Measurements from ENCODE around the gene NFKBIL1. TPM values are rescaled to one million over a fixed set of nuclear protein-coding genes. Genes with fewer than 3 reads are reported as not detected.

Gene NFKBIL1
- total and polyA plus RNA-seq, 2 experiments from 2014 or later = 9.6 to 12.3 TPM

DNA sequence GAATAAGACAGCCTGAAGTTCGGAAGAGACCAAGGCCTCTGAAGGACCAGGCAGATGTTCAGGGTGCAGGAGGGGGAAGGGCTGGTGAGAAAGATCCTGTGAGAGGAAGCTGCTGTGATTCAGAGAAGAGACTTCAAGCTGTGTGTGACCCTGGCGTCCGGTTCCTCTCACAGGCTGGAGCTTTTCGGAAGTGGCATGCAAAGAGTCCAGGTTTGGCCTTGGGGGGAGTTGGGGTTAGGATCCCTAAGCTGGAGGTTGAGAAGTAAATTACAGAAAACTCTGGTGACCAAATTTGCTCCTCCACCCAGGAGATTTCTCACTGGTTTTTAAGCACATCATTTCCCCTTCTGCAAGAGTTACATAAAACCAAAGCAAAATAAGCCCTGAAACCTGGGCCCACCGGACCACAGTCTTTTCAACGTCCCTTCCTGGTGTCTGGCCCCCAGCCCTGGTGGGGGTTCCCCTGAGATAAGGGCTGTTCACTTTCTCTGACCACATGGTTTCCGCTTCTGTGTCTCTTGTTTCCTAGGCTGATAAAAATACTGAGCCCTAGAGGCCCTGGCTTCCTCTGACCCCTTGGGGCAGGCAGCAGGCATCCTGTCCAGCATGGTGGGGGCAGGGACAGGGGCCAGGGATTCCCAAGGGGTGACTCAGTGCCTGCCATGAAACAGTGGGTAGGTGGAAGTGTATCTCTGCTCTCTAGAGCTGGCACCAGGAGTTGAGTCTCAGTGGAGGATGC is 12.7 kb downstream of the NFKBIL1 start:
- H2AFZ ChIP-seq = no peak overlapping the region
- H3K4me1 Mint-ChIP-seq = peaks cover 18% of the 10 kb centered on the region
- TF ChIP-seq, protein P1, sequence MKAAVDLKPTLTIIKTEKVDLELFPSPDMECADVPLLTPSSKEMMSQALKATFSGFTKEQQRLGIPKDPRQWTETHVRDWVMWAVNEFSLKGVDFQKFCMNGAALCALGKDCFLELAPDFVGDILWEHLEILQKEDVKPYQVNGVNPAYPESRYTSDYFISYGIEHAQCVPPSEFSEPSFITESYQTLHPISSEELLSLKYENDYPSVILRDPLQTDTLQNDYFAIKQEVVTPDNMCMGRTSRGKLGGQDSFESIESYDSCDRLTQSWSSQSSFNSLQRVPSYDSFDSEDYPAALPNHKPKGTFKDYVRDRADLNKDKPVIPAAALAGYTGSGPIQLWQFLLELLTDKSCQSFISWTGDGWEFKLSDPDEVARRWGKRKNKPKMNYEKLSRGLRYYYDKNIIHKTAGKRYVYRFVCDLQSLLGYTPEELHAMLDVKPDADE (IDR thresholded peaks at IDR 0.05) = no peak
- H3K4me3 ChIP-seq = no peak overlapping the region
- no peaks in the 10 kb centered on the region for H4K20me1 ChIP-seq (replicated peaks; ENCODE audit: insufficient read depth)
- no peak overlapping the region for H3K27ac ChIP-seq (ENCODE audit: low read depth)
- no peak overlapping the region for H3K4me2 ChIP-seq
- H3K79me2 ChIP-seq (replicated peaks; ENCODE audit: insufficient read depth) = no peaks in the 10 kb centered on the region
- no peak overlapping the region; the same call in 2 of the 3 replicates for H3K4me3 Mint-ChIP-seq
- 0 out of 2 replicates have a peak, but pooled peaks cover 2% of the 10 kb centered on the region for H3F3A ChIP-seq (replicated peaks; ENCODE audit: low read depth)
- no peaks in the 10 kb centered on the region for H3K9me2 ChIP-seq (ENCODE audit: insufficient read depth)
- no peak overlapping the region for H3K27ac Mint-ChIP-seq
- peaks cover 3% of the 10 kb centered on the region for H3K27me3 Mint-ChIP-seq (ENCODE audit: insufficient read depth, low read depth, poor library complexity)
- H3K36me3 Mint-ChIP-seq (ENCODE audit: low read depth) = peaks cover 25% of the 10 kb centered on the region
- H3K36me3 ChIP-seq (ENCODE audit: insufficient read depth) = no peaks in the 10 kb centered on the region
- H3K4me1 ChIP-seq (ENCODE audit: insufficient read depth) = peaks cover 3% of the 10 kb centered on the region; the same call in 1 of the 2 replicates
- no peaks in the 10 kb centered on the region; the same call in 2 of the 3 replicates for H3K9me3 Mint-ChIP-seq
- ATAC-seq (peak; percentile 40; the same call in 2 of the 3 replicates), DNase-seq (ENCODE audit: low spot score) (peak; percentile 15)
- no peaks in the 10 kb centered on the region for H3K27me3 ChIP-seq (ENCODE audit: insufficient read depth)

DNA sequence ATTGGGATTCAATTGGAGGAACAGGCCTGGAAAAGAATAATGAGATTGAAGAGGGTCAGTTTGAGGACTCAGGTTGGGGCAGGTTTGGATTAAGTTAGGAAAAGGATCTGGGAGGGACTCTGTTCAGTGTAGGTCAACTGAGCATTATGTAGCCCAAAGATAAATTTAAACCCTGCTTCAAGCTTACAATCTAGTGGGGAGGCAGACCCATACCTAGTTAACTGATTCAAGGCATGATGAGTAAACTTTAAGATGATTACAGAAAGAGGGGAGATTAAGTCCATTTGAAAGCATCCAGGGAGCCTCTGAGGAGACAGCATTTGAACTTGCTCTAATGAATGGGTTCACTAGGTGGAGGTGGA is 13.3 kb downstream of the NFKBIL1 start:
- Mint-ChIP-seq H3K27me3 (ENCODE audit: insufficient read depth, low read depth, poor library complexity) (peaks cover 3% of the 10 kb centered on the region), H3K4me3 (no peak overlapping the region), H3K27ac (no peak overlapping the region), H3K9me3 (no peaks in the 10 kb centered on the region; the same call in 2 of the 3 replicates), H3K36me3 (ENCODE audit: low read depth) (peaks cover 25% of the 10 kb centered on the region), H3K4me1 (peaks cover 18% of the 10 kb centered on the region)
- H3K4me2 ChIP-seq = no peak overlapping the region
- H3K79me2 ChIP-seq (replicated peaks; ENCODE audit: insufficient read depth) = no peaks in the 10 kb centered on the region
- H3K4me1 ChIP-seq (ENCODE audit: insufficient read depth) = peaks cover 3% of the 10 kb centered on the region; the same call in 1 of the 2 replicates
- H3K9me2 ChIP-seq (ENCODE audit: insufficient read depth) = no peaks in the 10 kb centered on the region
- DNase-seq (ENCODE audit: low spot score) = no peak
- H3K27me3 ChIP-seq (ENCODE audit: insufficient read depth) = no peaks in the 10 kb centered on the region
- no peak overlapping the region for H3K4me3 ChIP-seq
- H2AFZ ChIP-seq = no peak overlapping the region
- no peak for ATAC-seq
- H4K20me1 ChIP-seq (replicated peaks; ENCODE audit: insufficient read depth) = no peaks in the 10 kb centered on the region
- H3K36me3 ChIP-seq (ENCODE audit: insufficient read depth) = no peaks in the 10 kb centered on the region
- H3F3A ChIP-seq (replicated peaks; ENCODE audit: low read depth) = 0 out of 2 replicates have a peak, but pooled peaks cover 2% of the 10 kb centered on the region
- TF ChIP-seq JUNB (IDR thresholded peaks at IDR 0.05; ENCODE audit: unreplicated experiment) = no peak
- TF ChIP-seq POLR2AphosphoS5 (IDR thresholded peaks at IDR 0.05; ENCODE audit: low read depth) = no peak
- TF ChIP-seq STAT1 (IDR thresholded peaks at IDR 0.05; ENCODE audit: unreplicated experiment) = no peak
- TF ChIP-seq, protein P2, sequence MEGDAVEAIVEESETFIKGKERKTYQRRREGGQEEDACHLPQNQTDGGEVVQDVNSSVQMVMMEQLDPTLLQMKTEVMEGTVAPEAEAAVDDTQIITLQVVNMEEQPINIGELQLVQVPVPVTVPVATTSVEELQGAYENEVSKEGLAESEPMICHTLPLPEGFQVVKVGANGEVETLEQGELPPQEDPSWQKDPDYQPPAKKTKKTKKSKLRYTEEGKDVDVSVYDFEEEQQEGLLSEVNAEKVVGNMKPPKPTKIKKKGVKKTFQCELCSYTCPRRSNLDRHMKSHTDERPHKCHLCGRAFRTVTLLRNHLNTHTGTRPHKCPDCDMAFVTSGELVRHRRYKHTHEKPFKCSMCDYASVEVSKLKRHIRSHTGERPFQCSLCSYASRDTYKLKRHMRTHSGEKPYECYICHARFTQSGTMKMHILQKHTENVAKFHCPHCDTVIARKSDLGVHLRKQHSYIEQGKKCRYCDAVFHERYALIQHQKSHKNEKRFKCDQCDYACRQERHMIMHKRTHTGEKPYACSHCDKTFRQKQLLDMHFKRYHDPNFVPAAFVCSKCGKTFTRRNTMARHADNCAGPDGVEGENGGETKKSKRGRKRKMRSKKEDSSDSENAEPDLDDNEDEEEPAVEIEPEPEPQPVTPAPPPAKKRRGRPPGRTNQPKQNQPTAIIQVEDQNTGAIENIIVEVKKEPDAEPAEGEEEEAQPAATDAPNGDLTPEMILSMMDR (conservative IDR thresholded peaks at IDR 0.05; ENCODE audit: low read depth in 2 of 2) = no peak
- TF ChIP-seq EZH2phosphoT487 (IDR thresholded peaks at IDR 0.05; ENCODE audit: unreplicated experiment) = no peak
- TF ChIP-seq, protein P3, sequence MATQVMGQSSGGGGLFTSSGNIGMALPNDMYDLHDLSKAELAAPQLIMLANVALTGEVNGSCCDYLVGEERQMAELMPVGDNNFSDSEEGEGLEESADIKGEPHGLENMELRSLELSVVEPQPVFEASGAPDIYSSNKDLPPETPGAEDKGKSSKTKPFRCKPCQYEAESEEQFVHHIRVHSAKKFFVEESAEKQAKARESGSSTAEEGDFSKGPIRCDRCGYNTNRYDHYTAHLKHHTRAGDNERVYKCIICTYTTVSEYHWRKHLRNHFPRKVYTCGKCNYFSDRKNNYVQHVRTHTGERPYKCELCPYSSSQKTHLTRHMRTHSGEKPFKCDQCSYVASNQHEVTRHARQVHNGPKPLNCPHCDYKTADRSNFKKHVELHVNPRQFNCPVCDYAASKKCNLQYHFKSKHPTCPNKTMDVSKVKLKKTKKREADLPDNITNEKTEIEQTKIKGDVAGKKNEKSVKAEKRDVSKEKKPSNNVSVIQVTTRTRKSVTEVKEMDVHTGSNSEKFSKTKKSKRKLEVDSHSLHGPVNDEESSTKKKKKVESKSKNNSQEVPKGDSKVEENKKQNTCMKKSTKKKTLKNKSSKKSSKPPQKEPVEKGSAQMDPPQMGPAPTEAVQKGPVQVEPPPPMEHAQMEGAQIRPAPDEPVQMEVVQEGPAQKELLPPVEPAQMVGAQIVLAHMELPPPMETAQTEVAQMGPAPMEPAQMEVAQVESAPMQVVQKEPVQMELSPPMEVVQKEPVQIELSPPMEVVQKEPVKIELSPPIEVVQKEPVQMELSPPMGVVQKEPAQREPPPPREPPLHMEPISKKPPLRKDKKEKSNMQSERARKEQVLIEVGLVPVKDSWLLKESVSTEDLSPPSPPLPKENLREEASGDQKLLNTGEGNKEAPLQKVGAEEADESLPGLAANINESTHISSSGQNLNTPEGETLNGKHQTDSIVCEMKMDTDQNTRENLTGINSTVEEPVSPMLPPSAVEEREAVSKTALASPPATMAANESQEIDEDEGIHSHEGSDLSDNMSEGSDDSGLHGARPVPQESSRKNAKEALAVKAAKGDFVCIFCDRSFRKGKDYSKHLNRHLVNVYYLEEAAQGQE (IDR thresholded peaks at IDR 0.05; ENCODE audit: unreplicated experiment) = no peak
- no peak for TF ChIP-seq CREB1 (CRISPR knock-in tag; IDR thresholded peaks at IDR 0.05; ENCODE audit: low read depth)
- TF ChIP-seq ZNF114 (CRISPR knock-in tag; IDR thresholded peaks at IDR 0.05) = no peak
- TF ChIP-seq, protein P1 (IDR thresholded peaks at IDR 0.05) = no peak
- no peak for TF ChIP-seq EZH2 (IDR thresholded peaks at IDR 0.05; ENCODE audit: low read depth, unreplicated experiment)
- H3K27ac ChIP-seq (ENCODE audit: low read depth) = no peak overlapping the region
